ENCODE results near the gene CELSR1.

Gene CELSR1

GRCh38 chr22:46574993-46575910 is 37.8 kb upstream of the CELSR1 start:
- DNase-seq: no peak

- DNase-seq: no peak
Measured at GRCh38 chr22:46574438-46574992, 37.1 kb upstream of the CELSR1 start.

- no peak for DNase-seq
Measured at GRCh38 chr22:46573781-46574437, 36.5 kb upstream of the CELSR1 start.

GRCh38 chr22:46572911-46573780 is 35.7 kb upstream of the CELSR1 start:
- DNase-seq: no peak

GRCh38 chr22:46571642-46572250 is 34.3 kb upstream of the CELSR1 start:
- no peak for DNase-seq

GRCh38 chr22:46569848-46570695 is 32.7 kb upstream of the CELSR1 start:
- no peak for DNase-seq

- no peak for DNase-seq
Measured at GRCh38 chr22:46569055-46569847, 31.8 kb upstream of the CELSR1 start.

- DNase-seq: no peak
Measured at GRCh38 chr22:46568102-46568809, 30.8 kb upstream of the CELSR1 start.

GRCh38 chr22:46567471-46567870 is 30.1 kb upstream of the CELSR1 start:
- no peak for DNase-seq

GRCh38 chr22:46564084-46564714 is 26.8 kb upstream of the CELSR1 start:
- DNase-seq: no peak

GRCh38 chr22:46563381-46564083 is 26.1 kb upstream of the CELSR1 start:
- DNase-seq: peak; percentile 77 to 80

GRCh38 chr22:46561435-46561905 is 24.1 kb upstream of the CELSR1 start:
- no peak for DNase-seq

- no peak for DNase-seq
Measured at GRCh38 chr22:46560696-46561295, 23.4 kb upstream of the CELSR1 start.

GRCh38 chr22:46557736-46558480 is 20.5 kb upstream of the CELSR1 start:
- no peak for DNase-seq

GRCh38 chr22:46556775-46557174 is 19.4 kb upstream of the CELSR1 start:
- DNase-seq: no peak

- no peak for DNase-seq
Measured at GRCh38 chr22:46553189-46553588, 15.8 kb upstream of the CELSR1 start.

GRCh38 chr22:46551996-46552395 is 14.6 kb upstream of the CELSR1 start:
- no peak for DNase-seq
